SU-DHL-6 (cell line): ENCODE data around the gene GAPDH.

Source experiments
- EZH2phosphoT487 ChIP-seq: fragments of 200-600 bp; sonication (generic), shearing (Covaris generic); conservative IDR thresholded peaks from 2 replicates; pipeline ENCODE4 v1.6.1; 2018; ENCODE audit warnings: mild to moderate bottlenecking, antibody characterized with exemption, low read length, moderate library complexity, mixed read lengths
- TF ChIP-seq, protein P1 (sequence below): fragments of 200-600 bp; sonication (generic); IDR thresholded peaks from one replicate; pipeline ENCODE4 v1.5.1; 2017; ENCODE audit warnings: antibody characterized with exemption, mild to moderate bottlenecking, low read length, moderate library complexity; ENCODE audit not compliant: insufficient read depth, poor library complexity, severe bottlenecking

DNA sequence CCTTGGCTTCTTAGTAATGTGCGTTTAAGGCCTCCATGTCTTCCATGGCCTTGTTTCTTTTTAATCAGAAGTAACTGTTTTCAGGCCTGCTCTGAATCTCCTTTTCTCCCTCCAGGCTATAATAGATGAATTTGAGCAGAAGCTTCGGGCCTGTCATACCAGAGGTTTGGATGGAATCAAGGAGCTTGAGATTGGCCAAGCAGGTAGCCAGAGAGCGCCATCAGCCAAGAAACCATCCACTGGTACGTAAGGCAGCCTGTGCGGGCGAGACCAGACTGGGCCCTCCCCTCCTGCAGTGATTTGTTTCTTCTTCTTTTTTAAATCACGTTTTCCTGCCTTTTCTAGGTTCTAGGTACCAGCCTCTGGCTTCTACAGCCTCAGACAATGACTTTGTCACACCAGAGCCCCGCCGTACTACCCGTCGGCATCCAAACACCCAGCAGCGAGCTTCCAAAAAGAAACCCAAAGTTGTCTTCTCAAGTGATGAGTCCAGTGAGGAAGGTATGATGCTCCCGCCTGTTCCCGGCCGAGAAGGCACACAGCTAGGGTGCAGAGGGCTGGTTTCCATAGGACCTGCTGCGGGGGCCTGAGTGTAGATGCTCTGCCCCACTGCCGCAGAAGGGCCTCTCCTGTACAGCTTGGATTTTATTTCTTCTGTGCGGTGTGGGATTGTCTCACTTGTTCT is 3.6 kb upstream of the GAPDH start:
- TF ChIP-seq, protein P1, sequence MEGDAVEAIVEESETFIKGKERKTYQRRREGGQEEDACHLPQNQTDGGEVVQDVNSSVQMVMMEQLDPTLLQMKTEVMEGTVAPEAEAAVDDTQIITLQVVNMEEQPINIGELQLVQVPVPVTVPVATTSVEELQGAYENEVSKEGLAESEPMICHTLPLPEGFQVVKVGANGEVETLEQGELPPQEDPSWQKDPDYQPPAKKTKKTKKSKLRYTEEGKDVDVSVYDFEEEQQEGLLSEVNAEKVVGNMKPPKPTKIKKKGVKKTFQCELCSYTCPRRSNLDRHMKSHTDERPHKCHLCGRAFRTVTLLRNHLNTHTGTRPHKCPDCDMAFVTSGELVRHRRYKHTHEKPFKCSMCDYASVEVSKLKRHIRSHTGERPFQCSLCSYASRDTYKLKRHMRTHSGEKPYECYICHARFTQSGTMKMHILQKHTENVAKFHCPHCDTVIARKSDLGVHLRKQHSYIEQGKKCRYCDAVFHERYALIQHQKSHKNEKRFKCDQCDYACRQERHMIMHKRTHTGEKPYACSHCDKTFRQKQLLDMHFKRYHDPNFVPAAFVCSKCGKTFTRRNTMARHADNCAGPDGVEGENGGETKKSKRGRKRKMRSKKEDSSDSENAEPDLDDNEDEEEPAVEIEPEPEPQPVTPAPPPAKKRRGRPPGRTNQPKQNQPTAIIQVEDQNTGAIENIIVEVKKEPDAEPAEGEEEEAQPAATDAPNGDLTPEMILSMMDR = no peak
- no peak for TF ChIP-seq EZH2phosphoT487
